IMR-90 (cell line): ENCODE data around the gene COLEC11. TPM values are rescaled to one million over a fixed set of nuclear protein-coding genes. Genes with fewer than 3 reads are reported as not detected.

Experiments
- ATAC-seq: fragments of 200-7000 bp; cut with Tn5 transposase; 2 replicates; pipeline ENCODE4 v1.9.1; 2020; ENCODE audit warnings: low read depth, mild to moderate bottlenecking, moderate library complexity
- BruUV-seq: library from RNA; stranded (reverse); fragments of 400-500 nt; replicated peaks from 2 replicates; lab custom pipeline; 2021; lab: Mats Ljungman, UMichigan
- CTCF ChIA-PET: fragments of 300-600 bp; formaldehyde crosslinking; extraction: SDS; loops from one replicate; lab custom pipeline; 2021; ENCODE audit warnings: antibody characterized with exemption; lab: Yijun Ruan, JAX
- POLR2A ChIA-PET: fragments of 300-600 bp; sonication (Branson Sonifier 250); formaldehyde crosslinking; loops from one replicate; lab custom pipeline; 2022; ENCODE audit warnings: antibody characterized with exemption; ENCODE audit not compliant: unreplicated experiment; lab: Charles Lee
- DNase-seq: peaks from one replicate; pipeline ENCODE4 v3.0.0; 2013
- H2AFZ ChIP-seq: replicated peaks from 2 replicates; pipeline ENCODE3; 2013; ENCODE audit warnings: low read length, mild to moderate bottlenecking; ENCODE audit not compliant: poor library complexity
- H2AK5ac ChIP-seq: 2 replicates; pipeline ENCODE4 v1.6.1; 2013; ENCODE audit warnings: low read depth, low read length, inconsistent platforms
- H2AK9ac ChIP-seq: replicated peaks from 2 replicates; pipeline ENCODE3; 2013; ENCODE audit warnings: mild to moderate bottlenecking, low read depth, low read length, moderate library complexity; ENCODE audit not compliant: poor library complexity
- H2BK120ac ChIP-seq: 2 replicates; pipeline ENCODE4 v1.6.1; 2013; ENCODE audit warnings: low read depth, low read length, inconsistent platforms
- H2BK15ac ChIP-seq: 3 replicates; pipeline ENCODE4 v1.6.1; 2013; ENCODE audit warnings: low read depth, low read length, inconsistent platforms
- H2BK20ac ChIP-seq: 2 replicates; pipeline ENCODE4 v1.6.1; 2013; ENCODE audit warnings: low read depth, mild to moderate bottlenecking, inconsistent platforms, low read length, moderate library complexity
- H2BK5ac ChIP-seq: 2 replicates; pipeline ENCODE4 v1.6.1; 2013; ENCODE audit warnings: mild to moderate bottlenecking, low read depth, low read length, inconsistent platforms; ENCODE audit not compliant: poor library complexity, severe bottlenecking
- H3K14ac ChIP-seq: replicated peaks from 2 replicates; pipeline ENCODE4 v1.6.1; 2013; ENCODE audit warnings: low read depth, low read length, inconsistent platforms
- H3K18ac ChIP-seq: 2 replicates; pipeline ENCODE4 v1.6.1; 2013; ENCODE audit warnings: low read depth, low read length, control low read depth
- H3K23ac ChIP-seq: 2 replicates; pipeline ENCODE4 v1.6.1; 2013; ENCODE audit warnings: low read depth, low read length, inconsistent platforms
- H3K27ac ChIP-seq: 2 replicates; pipeline ENCODE4 v1.5.1; 2013; ENCODE audit warnings: mild to moderate bottlenecking, control low read depth, low read length; ENCODE audit not compliant: insufficient read depth
- H3K27me3 ChIP-seq: 2 replicates; pipeline ENCODE4 v1.6.1; 2013; ENCODE audit warnings: low read length; ENCODE audit not compliant: control insufficient read depth, insufficient read depth
- H3K36me3 ChIP-seq: 2 replicates; pipeline ENCODE4 v1.6.1; 2013; ENCODE audit warnings: low read length, mixed read lengths; ENCODE audit not compliant: control insufficient read depth, insufficient read depth
- H3K4ac ChIP-seq: 2 replicates; pipeline ENCODE4 v1.6.1; 2013; ENCODE audit warnings: low read depth, low read length, inconsistent platforms
- H3K4me1 ChIP-seq: 2 replicates; pipeline ENCODE4 v1.6.1; 2013; ENCODE audit warnings: low read length, mixed read lengths; ENCODE audit not compliant: control insufficient read depth, insufficient read depth
- H3K4me2 ChIP-seq: 2 replicates; pipeline ENCODE4 v1.6.1; 2013; ENCODE audit warnings: low read depth, mild to moderate bottlenecking, control low read depth, low read length, moderate library complexity
- H3K4me3 ChIP-seq: 2 replicates; pipeline ENCODE4 v1.5.1; 2013; ENCODE audit warnings: low read depth, mild to moderate bottlenecking, control low read depth, low read length, moderate library complexity; ENCODE audit not compliant: insufficient read depth
- H3K56ac ChIP-seq: 2 replicates; pipeline ENCODE4 v1.6.1; 2013; ENCODE audit warnings: low read length, inconsistent platforms; ENCODE audit not compliant: insufficient read depth; ENCODE audit errors: extremely low read depth
- H3K79me1 ChIP-seq, 2 experiments: 2 replicates each; pipeline ENCODE4 v1.6.1; 2013; ENCODE audit warnings: low read length in 2 of 2, inconsistent platforms in 1 of 2, low read depth in 1 of 2
- H3K9ac ChIP-seq: 2 replicates; pipeline ENCODE4 v1.6.1; 2013; ENCODE audit warnings: low read depth, low read length, control low read depth
- H3K9me1 ChIP-seq: 2 replicates; pipeline ENCODE4 v1.6.1; 2013; ENCODE audit warnings: low read length, inconsistent platforms; ENCODE audit not compliant: insufficient read depth
- H3K9me3 ChIP-seq: 2 replicates; pipeline ENCODE4 v1.6.1; 2013; ENCODE audit warnings: low read length; ENCODE audit not compliant: control insufficient read depth, insufficient read depth
- H4K20me1 ChIP-seq: 2 replicates; pipeline ENCODE4 v1.6.1; 2013; ENCODE audit warnings: low read length, inconsistent platforms; ENCODE audit not compliant: insufficient read depth
- H4K5ac ChIP-seq: 2 replicates; pipeline ENCODE4 v1.6.1; 2013; ENCODE audit warnings: mild to moderate bottlenecking, low read depth, low read length, control low read depth
- H4K8ac ChIP-seq, 2 experiments: 2 replicates each; pipeline ENCODE4 v1.6.1; 2013; ENCODE audit warnings: low read depth in 2 of 2, low read length in 2 of 2, control low read depth in 1 of 2, inconsistent platforms in 1 of 2
- H4K91ac ChIP-seq: 2 replicates; pipeline ENCODE4 v1.6.1; 2013; ENCODE audit warnings: low read depth, low read length, inconsistent platforms; ENCODE audit not compliant: insufficient read depth
- CTCF ChIP-seq: conservative IDR thresholded peaks from 2 replicates; pipeline ENCODE4 v1.5.1; 2012; ENCODE audit warnings: mild to moderate bottlenecking, low read depth, low read length, improper control_type of control experiment
- MXI1 ChIP-seq: IDR thresholded peaks from 2 replicates; pipeline ENCODE4 v1.6.1; 2012; ENCODE audit warnings: low read depth, mild to moderate bottlenecking, low read length, moderate library complexity, borderline replicate concordance
- POLR2A ChIP-seq: IDR thresholded peaks from 2 replicates; pipeline ENCODE4 v1.6.1; 2012; ENCODE audit warnings: mild to moderate bottlenecking, low read depth, low read length
- USF2 ChIP-seq: fragments of 150-350 bp; IDR thresholded peaks from 2 replicates; pipeline ENCODE4 v1.6.1; 2017; ENCODE audit warnings: mild to moderate bottlenecking, antibody characterized with exemption, low read length, low read depth
- WGBS, 2 experiments: methylation state at CpG; one replicate each; pipeline versions ENCODE4 v1.1.5 to v1.1.7; 2013; ENCODE audit warnings: missing lambda C conversion rate in 2 of 2; ENCODE audit not compliant: insufficient read length in 1 of 2; ENCODE audit errors: extremely low coverage in 2 of 2; 5-methylcytosine and 5-hydroxymethylcytosine counted together
- dilution Hi-C: fragments of 300-500 bp; cut with HindIII; formaldehyde crosslinking; loops from one replicate; pipeline ENCODE4 v1.14.3; 2018; ENCODE audit warnings: low sequenced_read_pairs; ENCODE audit not compliant: unreplicated experiment
- in situ Hi-C: fragments of 300-500 bp; cut with MboI; formaldehyde crosslinking; loops from 3 replicates; pipeline ENCODE4 v1.14.3; 2019; ENCODE audit warnings: low sequenced_read_pairs, inconsistent platforms, mixed read lengths
- intact Hi-C: fragments of 100-400 bp; cut with micrococcal nuclease; formaldehyde crosslinking; loops from 2 replicates; pipeline ENCODE4 v1.10.0; 2022
- polyA plus RNA-seq, 3 experiments: library from polyadenylated mRNA; depleted of rRNA; stranded (reverse); fragments of >200 nt; gene quantifications; 2 replicates each; pipeline ENCODE4 v1.2.3, GENCODE V29; 2012; ENCODE audit warnings: low replicate concordance in 1 of 3
- total RNA-seq: library from RNA; depleted of rRNA; stranded (reverse); fragments of >200 nt; gene quantifications from 2 replicates; pipeline ENCODE4 v1.2.3, GENCODE V29; 2012
- TF ChIP-seq, protein P1 (sequence below): fragments of 150-350 bp; IDR thresholded peaks from 2 replicates; pipeline ENCODE4 v1.6.1; 2016; ENCODE audit warnings: low read depth, mild to moderate bottlenecking, low read length, moderate library complexity, borderline replicate concordance

The COLEC11 gene
- total and polyA plus RNA-seq, 2 of the 4 experiments (the other 2 are of a cell fraction) = under 0.01 to 0.24 TPM

DNA sequence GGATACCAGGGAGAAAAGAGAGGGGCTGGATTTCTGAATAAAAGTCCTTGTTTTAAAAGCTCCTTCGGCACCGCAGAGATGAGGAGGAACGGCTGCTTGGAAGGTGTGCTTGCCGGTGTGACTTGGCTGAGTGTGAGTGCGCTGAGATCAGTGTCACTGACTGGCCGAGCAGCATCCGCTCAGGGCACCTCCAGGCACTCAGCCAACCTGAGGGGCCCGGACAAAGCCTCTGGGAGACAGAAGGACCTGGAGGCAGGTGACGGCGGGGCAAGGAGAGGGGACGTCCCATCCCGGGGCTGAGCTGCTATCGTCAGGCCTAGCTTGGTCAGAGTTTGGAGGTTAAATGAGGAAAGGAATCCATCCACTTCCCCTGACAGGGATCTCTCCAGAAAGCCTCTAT lies 46.3 kb downstream of the COLEC11 start:
- in situ Hi-C loops (loop anchor here (10.0 kb wide), 1 partner anchor 216 kb away; no protein-coding TSS in a partner anchor), dilution Hi-C loops (no loop called here), intact Hi-C loops (no loop called here)
- Histone ChIP-seq H3K9me3 (no peaks in the 10 kb centered on the region), H3K27ac (no peak overlapping the region), H3K56ac (no peak overlapping the region), H3K36me3 (no peaks in the 10 kb centered on the region), H2BK15ac (no peak overlapping the region), H3K23ac (no peak overlapping the region), H3K4me2 (no peak overlapping the region), H3K27me3 (peaks cover 6% of the 10 kb centered on the region; the same call in 1 of the 2 replicates), H3K4me1 (no peaks in the 10 kb centered on the region), H3K4me3 (no peak overlapping the region), H3K14ac (no peak overlapping the region), H4K8ac (no peak overlapping the region), H3K4ac (no peak overlapping the region), H2AK9ac (no peak overlapping the region), H4K91ac (no peak overlapping the region), H2BK20ac (no peak overlapping the region), H3K9me1 (no peaks in the 10 kb centered on the region), H3K18ac (no peak overlapping the region), H2AK5ac (no peak overlapping the region), H2AFZ (no peak overlapping the region), H2BK5ac (no peak overlapping the region), H4K5ac (no peak overlapping the region), H4K20me1 (no peaks in the 10 kb centered on the region), H3K9ac (no peak overlapping the region), H2BK120ac (no peak overlapping the region), H3K79me1 (no peaks in the 10 kb centered on the region)
- DNase-seq (no peak), ATAC-seq (no peak)
- ChIA-PET CTCF (no interaction called here), POLR2A (no interaction called here)
- WGBS, 2 experiments = 85% methylated on average over 4 of the region's 13 CpGs; no CpG with 5 or more reads in 1 of the 2 experiments
- no peak for TF ChIP-seq POLR2A
- TF ChIP-seq, protein P1, sequence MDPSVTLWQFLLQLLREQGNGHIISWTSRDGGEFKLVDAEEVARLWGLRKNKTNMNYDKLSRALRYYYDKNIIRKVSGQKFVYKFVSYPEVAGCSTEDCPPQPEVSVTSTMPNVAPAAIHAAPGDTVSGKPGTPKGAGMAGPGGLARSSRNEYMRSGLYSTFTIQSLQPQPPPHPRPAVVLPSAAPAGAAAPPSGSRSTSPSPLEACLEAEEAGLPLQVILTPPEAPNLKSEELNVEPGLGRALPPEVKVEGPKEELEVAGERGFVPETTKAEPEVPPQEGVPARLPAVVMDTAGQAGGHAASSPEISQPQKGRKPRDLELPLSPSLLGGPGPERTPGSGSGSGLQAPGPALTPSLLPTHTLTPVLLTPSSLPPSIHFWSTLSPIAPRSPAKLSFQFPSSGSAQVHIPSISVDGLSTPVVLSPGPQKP = no peak
- no peak for TF ChIP-seq CTCF
- no peak for TF ChIP-seq MXI1
- no peak for TF ChIP-seq USF2
- BruUV-seq = no TSS peak
